Loucy (cell line): ENCODE measurements around the gene JUP.

Experiments
- H2AFZ ChIP-seq: fragments of 200-600 bp; sonication (generic); 2 replicates; pipeline ENCODE4 v1.6.0; 2016; ENCODE audit warnings: antibody characterized with exemption, mild to moderate bottlenecking, low read length, moderate library complexity
- H3F3A ChIP-seq: fragments of 200-600 bp; 2 replicates; pipeline ENCODE4 v1.6.0; 2016; ENCODE audit warnings: antibody characterized with exemption, low read depth, mild to moderate bottlenecking
- H3K27me3 ChIP-seq: fragments of 200-600 bp; sonication (generic); 2 replicates; pipeline ENCODE4 v1.6.1; 2014; ENCODE audit warnings: low read length, mild to moderate bottlenecking; ENCODE audit not compliant: insufficient read depth, poor library complexity, severe bottlenecking
- H3K36me3 ChIP-seq: fragments of 200-600 bp; sonication (generic); 2 replicates; pipeline ENCODE4 v1.6.1; 2016; ENCODE audit warnings: low read length; ENCODE audit not compliant: insufficient read depth
- H3K4me1 ChIP-seq: fragments of 200-600 bp; sonication (generic); 2 replicates; pipeline ENCODE4 v1.5.1; 2014; ENCODE audit warnings: low read length, mild to moderate bottlenecking; ENCODE audit not compliant: insufficient read depth, poor library complexity, severe bottlenecking
- H3K4me2 ChIP-seq: fragments of 200-600 bp; sonication (generic); 2 replicates; pipeline ENCODE4 v1.6.0; 2014; ENCODE audit warnings: antibody characterized with exemption, low read length, low read depth, mild to moderate bottlenecking; ENCODE audit not compliant: poor library complexity, severe bottlenecking
- H3K4me3 ChIP-seq: fragments of 200-600 bp; sonication (generic); 2 replicates; pipeline ENCODE4 v1.5.1; 2014; ENCODE audit warnings: low read length, mild to moderate bottlenecking, mixed read lengths; ENCODE audit not compliant: poor library complexity, severe bottlenecking
- H3K79me2 ChIP-seq: fragments of 200-600 bp; sonication (generic); 2 replicates; pipeline ENCODE4 v1.6.1; 2014; ENCODE audit warnings: low read length; ENCODE audit not compliant: insufficient read depth
- H3K9ac ChIP-seq: fragments of 200-600 bp; sonication (generic); 2 replicates; pipeline ENCODE4 v1.6.0; 2014; ENCODE audit warnings: mild to moderate bottlenecking, low read depth, low read length, moderate library complexity; ENCODE audit not compliant: poor library complexity, severe bottlenecking
- H3K9me2 ChIP-seq: fragments of 200-600 bp; sonication (generic); replicated peaks from 2 replicates; pipeline ENCODE4 v1.6.1; 2016; ENCODE audit warnings: low read depth, low read length, mixed read lengths
- H3K9me3 ChIP-seq: fragments of 200-600 bp; sonication (generic); 2 replicates; pipeline ENCODE4 v1.6.1; 2014; ENCODE audit warnings: mild to moderate bottlenecking, antibody characterized with exemption, low read length, low read depth; ENCODE audit not compliant: insufficient read depth
- H4K20me1 ChIP-seq: fragments of 200-600 bp; sonication (generic); 2 replicates; pipeline ENCODE4 v1.6.0; 2014; ENCODE audit warnings: antibody characterized with exemption, low read length, mild to moderate bottlenecking; ENCODE audit not compliant: insufficient read depth, poor library complexity, severe bottlenecking
- CTCF ChIP-seq: fragments of 200-600 bp; sonication (generic); conservative IDR thresholded peaks from 2 replicates; pipeline ENCODE4 v1.5.1; 2014; ENCODE audit warnings: mild to moderate bottlenecking, antibody characterized with exemption, low read length
- EZH2phosphoT487 ChIP-seq: fragments of 200-600 bp; IDR thresholded peaks from 2 replicates; pipeline ENCODE4 v1.6.1; 2018; ENCODE audit warnings: antibody characterized with exemption, mild to moderate bottlenecking, moderate library complexity, borderline replicate concordance

The JUP gene

GRCh38 chr17:41737680-41738023 lies 48.9 kb downstream of the JUP start:
- H3K9me3 ChIP-seq = no peaks in the 10 kb centered on the region

DNA sequence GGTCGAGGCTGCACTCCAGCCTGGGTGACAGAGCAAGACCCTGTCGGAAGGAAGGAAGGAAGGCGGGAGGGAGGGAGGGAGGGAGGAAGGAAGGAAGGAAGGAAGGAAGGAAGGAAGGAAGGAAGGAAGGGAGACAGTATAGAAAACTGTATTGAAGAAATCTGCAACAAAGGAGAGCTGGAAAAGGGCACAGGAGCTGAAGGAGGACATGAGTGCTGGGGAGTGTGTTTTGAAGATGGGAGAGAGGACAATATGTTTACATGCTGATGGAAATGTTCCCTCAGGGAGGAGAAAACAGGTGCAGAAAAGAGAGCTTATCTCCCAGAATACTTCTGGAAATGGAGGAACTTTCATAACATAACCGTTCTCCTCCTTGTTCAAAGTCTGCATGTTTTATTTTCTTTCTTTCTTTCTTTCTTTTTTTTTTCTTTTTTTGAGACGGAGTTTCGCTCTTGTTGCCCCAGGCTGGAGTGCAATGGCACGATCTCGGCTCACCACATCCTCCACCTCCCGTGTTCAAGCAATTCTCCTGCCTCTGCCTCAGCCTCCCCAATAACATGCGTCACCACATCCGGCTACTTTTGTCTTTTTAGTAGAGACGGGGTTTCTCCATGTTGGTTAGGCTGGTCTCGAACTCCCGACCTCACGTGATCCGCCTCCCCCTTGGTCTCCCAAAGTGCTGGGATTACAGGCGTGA lies 49.4 kb downstream of the JUP start:
- Histone ChIP-seq H4K20me1 (no peaks in the 10 kb centered on the region), H3K79me2 (no peaks in the 10 kb centered on the region), H3K4me2 (peak overlapping the region; percentile 23), H3K4me3 (no peak overlapping the region), H3K9ac (no peak overlapping the region), H3K9me3 (no peaks in the 10 kb centered on the region), H3K4me1 (peaks cover 4% of the 10 kb centered on the region), H3K27me3 (no peaks in the 10 kb centered on the region), H3K36me3 (no peaks in the 10 kb centered on the region), H3F3A (no peaks in the 10 kb centered on the region), H2AFZ (peak overlapping the region; percentile 94), H3K9me2 (no peaks in the 10 kb centered on the region)
- TF ChIP-seq CTCF (no peak), EZH2phosphoT487 (no peak)

More at GRCh38 chr17:41737680-41738023, 48.9 kb downstream of the JUP start:
- peak overlapping the region; percentile 94 for H2AFZ ChIP-seq
- H4K20me1 ChIP-seq = no peaks in the 10 kb centered on the region
- H3K4me2 ChIP-seq = peak overlapping the region; percentile 23
- H3K4me3 ChIP-seq = no peak overlapping the region
- no peak overlapping the region for H3K9ac ChIP-seq
- no peaks in the 10 kb centered on the region for H3K36me3 ChIP-seq
- H3K79me2 ChIP-seq = no peaks in the 10 kb centered on the region
- no peaks in the 10 kb centered on the region for H3K9me2 ChIP-seq
- TF ChIP-seq CTCF (no peak), EZH2phosphoT487 (no peak)
- no peaks in the 10 kb centered on the region for H3F3A ChIP-seq
- H3K4me1 ChIP-seq = peaks cover 4% of the 10 kb centered on the region
- H3K27me3 ChIP-seq = no peaks in the 10 kb centered on the region

- no peak overlapping the region for H2AFZ ChIP-seq
- H3K27me3 ChIP-seq = no peaks in the 10 kb centered on the region
- no peaks in the 10 kb centered on the region for H3K9me2 ChIP-seq
- no peaks in the 10 kb centered on the region for H3K9me3 ChIP-seq
- H4K20me1 ChIP-seq = no peaks in the 10 kb centered on the region
- no peaks in the 10 kb centered on the region for H3K36me3 ChIP-seq
- peaks cover 4% of the 10 kb centered on the region for H3K4me1 ChIP-seq
- H3F3A ChIP-seq = no peaks in the 10 kb centered on the region
- no peak overlapping the region for H3K9ac ChIP-seq
- TF ChIP-seq CTCF = no peak
- TF ChIP-seq EZH2phosphoT487 = no peak
- no peak overlapping the region for H3K4me3 ChIP-seq
- H3K4me2 ChIP-seq = no peak overlapping the region
- no peaks in the 10 kb centered on the region for H3K79me2 ChIP-seq
Observed at GRCh38 chr17:41735744-41736143, 50.8 kb downstream of the JUP start.
